Vagina (tissue), 2 donors: ENCODE results near the gene GPR52.

Source experiments
- CTCF ChIP-seq, 3 experiments: fragments of 450-650 bp in 2 of 3; fragments of 200-600 bp in 1 of 3; sonication (generic) in 1 of 3; IDR thresholded peaks; one replicate each; pipeline ENCODE4 v1.5.1; 2017 to 2019; ENCODE audit warnings: antibody characterized with exemption in 3 of 3, mild to moderate bottlenecking in 2 of 3, moderate library complexity in 2 of 3
- POLR2A ChIP-seq, 2 donors: fragments of 450-650 bp; IDR thresholded peaks; one replicate each; pipeline ENCODE4 v1.6.1; 2017; ENCODE audit warnings: antibody characterized with exemption in 2 of 2, mild to moderate bottlenecking in 2 of 2, moderate library complexity in 2 of 2

- no peak for TF ChIP-seq CTCF (IDR thresholded peaks at IDR 0.05)
- TF ChIP-seq POLR2A (IDR thresholded peaks at IDR 0.05): no peak
These were observed 21.6 kb upstream of the GPR52 start for GRCh38 chr1:174426153-174426552.
